Measurements from ENCODE around the gene SUSD4.

DNA sequence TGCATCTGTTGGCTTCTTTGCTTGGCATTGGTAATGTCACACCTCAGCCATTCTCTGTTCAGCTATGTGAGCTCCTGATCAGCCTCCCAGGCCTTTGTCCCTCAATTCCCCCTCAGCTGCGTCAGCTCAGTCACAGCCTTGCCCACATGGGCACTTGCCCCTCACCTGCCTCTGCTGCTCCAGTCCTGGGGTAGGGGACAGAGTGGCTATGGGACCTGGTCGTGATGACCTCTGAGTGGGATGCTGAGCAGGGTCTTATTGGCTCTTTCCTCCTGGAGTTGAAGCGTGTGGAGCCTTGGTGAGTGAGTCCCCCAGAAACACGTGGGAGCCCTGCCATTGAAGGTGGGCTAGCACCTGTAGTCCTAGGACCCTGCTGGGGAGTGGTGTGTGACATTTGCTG is 159.6 kb downstream of the SUSD4 start:
- TF ChIP-seq, protein P1, sequence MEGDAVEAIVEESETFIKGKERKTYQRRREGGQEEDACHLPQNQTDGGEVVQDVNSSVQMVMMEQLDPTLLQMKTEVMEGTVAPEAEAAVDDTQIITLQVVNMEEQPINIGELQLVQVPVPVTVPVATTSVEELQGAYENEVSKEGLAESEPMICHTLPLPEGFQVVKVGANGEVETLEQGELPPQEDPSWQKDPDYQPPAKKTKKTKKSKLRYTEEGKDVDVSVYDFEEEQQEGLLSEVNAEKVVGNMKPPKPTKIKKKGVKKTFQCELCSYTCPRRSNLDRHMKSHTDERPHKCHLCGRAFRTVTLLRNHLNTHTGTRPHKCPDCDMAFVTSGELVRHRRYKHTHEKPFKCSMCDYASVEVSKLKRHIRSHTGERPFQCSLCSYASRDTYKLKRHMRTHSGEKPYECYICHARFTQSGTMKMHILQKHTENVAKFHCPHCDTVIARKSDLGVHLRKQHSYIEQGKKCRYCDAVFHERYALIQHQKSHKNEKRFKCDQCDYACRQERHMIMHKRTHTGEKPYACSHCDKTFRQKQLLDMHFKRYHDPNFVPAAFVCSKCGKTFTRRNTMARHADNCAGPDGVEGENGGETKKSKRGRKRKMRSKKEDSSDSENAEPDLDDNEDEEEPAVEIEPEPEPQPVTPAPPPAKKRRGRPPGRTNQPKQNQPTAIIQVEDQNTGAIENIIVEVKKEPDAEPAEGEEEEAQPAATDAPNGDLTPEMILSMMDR (conservative IDR thresholded peaks at IDR 0.05), result no peak
- no peak for TF ChIP-seq EZH2 (IDR thresholded peaks at IDR 0.05; ENCODE audit: low read depth)

All from PC-9 (cell line).